Mesothelial cell of epicardium (in vitro differentiated cells): Measurements from ENCODE around the gene FAM78A. TPM values are rescaled to one million over a fixed set of nuclear protein-coding genes. Genes with fewer than 3 reads are reported as not detected.

Experiments
- DNase-seq, 2 experiments: peaks; one replicate each; pipeline ENCODE4 v3.0.0; 2021; ENCODE audit warnings: low spot score in 2 of 2; ENCODE audit not compliant: unreplicated experiment in 2 of 2
- H3K27ac Mint-ChIP-seq: 2 replicates; pipeline ENCODE4 v1.8.0; 2021; ENCODE audit warnings: mixed read lengths
- H3K27me3 Mint-ChIP-seq: 2 replicates; pipeline ENCODE4 v1.8.0; 2021; ENCODE audit warnings: low read depth, mixed read lengths
- H3K36me3 Mint-ChIP-seq: 2 replicates; pipeline ENCODE4 v1.8.0; 2021; ENCODE audit warnings: mixed read lengths
- H3K4me1 Mint-ChIP-seq: 2 replicates; pipeline ENCODE4 v1.8.0; 2021; ENCODE audit warnings: mixed read lengths
- H3K4me3 Mint-ChIP-seq: 2 replicates; pipeline ENCODE4 v1.8.0; 2021; ENCODE audit warnings: mild to moderate bottlenecking, moderate library complexity, mixed read lengths
- H3K9me3 Mint-ChIP-seq: 2 replicates; pipeline ENCODE4 v1.8.0; 2021; ENCODE audit warnings: mixed read lengths
- total RNA-seq: library from RNA; stranded (reverse); gene quantifications from 3 replicates; pipeline ENCODE4 v1.2.1, GENCODE V29; 2021
- TF ChIP-seq, protein P1 (sequence below): fragments of 200-600 bp; sonication (generic); IDR thresholded peaks from one replicate; pipeline ENCODE4 v1.5.0; 2021; ENCODE audit warnings: antibody characterized with exemption; ENCODE audit not compliant: unreplicated experiment

FAM78A gene
- total RNA-seq, 1 donor from 2014 or later = 0.80 TPM

GRCh38 chr9:131298816-131299215 is 22.5 kb upstream of the FAM78A start:
- no peaks in the 10 kb centered on the region for H3K9me3 Mint-ChIP-seq
- H3K27ac Mint-ChIP-seq = no peak overlapping the region
- no peaks in the 10 kb centered on the region for H3K36me3 Mint-ChIP-seq
- H3K27me3 Mint-ChIP-seq = no peaks in the 10 kb centered on the region
- no peak overlapping the region for H3K4me3 Mint-ChIP-seq
- DNase-seq = no peak
- TF ChIP-seq, protein P1, sequence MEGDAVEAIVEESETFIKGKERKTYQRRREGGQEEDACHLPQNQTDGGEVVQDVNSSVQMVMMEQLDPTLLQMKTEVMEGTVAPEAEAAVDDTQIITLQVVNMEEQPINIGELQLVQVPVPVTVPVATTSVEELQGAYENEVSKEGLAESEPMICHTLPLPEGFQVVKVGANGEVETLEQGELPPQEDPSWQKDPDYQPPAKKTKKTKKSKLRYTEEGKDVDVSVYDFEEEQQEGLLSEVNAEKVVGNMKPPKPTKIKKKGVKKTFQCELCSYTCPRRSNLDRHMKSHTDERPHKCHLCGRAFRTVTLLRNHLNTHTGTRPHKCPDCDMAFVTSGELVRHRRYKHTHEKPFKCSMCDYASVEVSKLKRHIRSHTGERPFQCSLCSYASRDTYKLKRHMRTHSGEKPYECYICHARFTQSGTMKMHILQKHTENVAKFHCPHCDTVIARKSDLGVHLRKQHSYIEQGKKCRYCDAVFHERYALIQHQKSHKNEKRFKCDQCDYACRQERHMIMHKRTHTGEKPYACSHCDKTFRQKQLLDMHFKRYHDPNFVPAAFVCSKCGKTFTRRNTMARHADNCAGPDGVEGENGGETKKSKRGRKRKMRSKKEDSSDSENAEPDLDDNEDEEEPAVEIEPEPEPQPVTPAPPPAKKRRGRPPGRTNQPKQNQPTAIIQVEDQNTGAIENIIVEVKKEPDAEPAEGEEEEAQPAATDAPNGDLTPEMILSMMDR = no peak
- no peaks in the 10 kb centered on the region for H3K4me1 Mint-ChIP-seq

DNA sequence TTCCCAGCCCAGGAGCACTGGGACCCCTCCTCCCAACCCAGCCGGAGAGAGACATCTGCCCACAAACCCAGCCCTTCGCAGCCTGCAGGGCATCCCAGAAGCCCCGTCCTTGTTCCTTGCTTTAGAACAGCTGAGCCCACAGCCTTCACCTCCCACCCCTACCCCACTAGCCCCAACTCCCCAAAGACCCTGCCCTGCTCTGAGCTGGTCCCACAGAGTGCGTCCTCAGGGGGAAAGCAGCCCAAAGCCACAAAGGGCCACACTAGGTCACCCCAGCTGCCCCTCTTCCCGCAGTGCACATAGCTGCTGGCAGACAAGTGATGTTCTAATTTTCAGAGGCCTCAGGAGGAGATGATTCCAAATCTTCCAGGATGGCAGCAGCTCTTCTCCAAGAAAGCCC is 22.0 kb upstream of the FAM78A start:
- DNase-seq = no peak
- Mint-ChIP-seq H3K27me3 (no peaks in the 10 kb centered on the region), H3K9me3 (no peaks in the 10 kb centered on the region), H3K4me1 (no peaks in the 10 kb centered on the region), H3K4me3 (no peak overlapping the region), H3K27ac (no peak overlapping the region), H3K36me3 (no peaks in the 10 kb centered on the region)
- TF ChIP-seq, protein P1 = no peak

GRCh38 chr9:131297903-131298302 is 21.6 kb upstream of the FAM78A start:
- Mint-ChIP-seq H3K27ac (no peak overlapping the region), H3K4me3 (no peak overlapping the region), H3K27me3 (no peaks in the 10 kb centered on the region), H3K4me1 (no peaks in the 10 kb centered on the region), H3K36me3 (no peaks in the 10 kb centered on the region), H3K9me3 (no peaks in the 10 kb centered on the region)
- no peak for DNase-seq
- TF ChIP-seq, protein P1 = no peak

- Mint-ChIP-seq H3K4me1 (no peaks in the 10 kb centered on the region), H3K27me3 (no peaks in the 10 kb centered on the region), H3K9me3 (no peaks in the 10 kb centered on the region), H3K27ac (no peak overlapping the region), H3K4me3 (no peak overlapping the region), H3K36me3 (no peaks in the 10 kb centered on the region)
- no peak for DNase-seq
- TF ChIP-seq, protein P1 = no peak
Observed at GRCh38 chr9:131296906-131297500, 20.7 kb upstream of the FAM78A start.

GRCh38 chr9:131296460-131296859 is 20.1 kb upstream of the FAM78A start:
- Mint-ChIP-seq H3K4me1 (no peaks in the 10 kb centered on the region), H3K4me3 (no peak overlapping the region), H3K27me3 (no peaks in the 10 kb centered on the region), H3K27ac (no peak overlapping the region), H3K9me3 (no peaks in the 10 kb centered on the region), H3K36me3 (no peaks in the 10 kb centered on the region)
- TF ChIP-seq, protein P1 = no peak
- DNase-seq = no peak

- Mint-ChIP-seq H3K4me1 (no peaks in the 10 kb centered on the region), H3K4me3 (no peak overlapping the region), H3K9me3 (no peaks in the 10 kb centered on the region), H3K36me3 (no peaks in the 10 kb centered on the region), H3K27ac (no peak overlapping the region), H3K27me3 (no peaks in the 10 kb centered on the region)
- TF ChIP-seq, protein P1 = no peak
- no peak for DNase-seq
Observed at GRCh38 chr9:131292937-131293336, 16.6 kb upstream of the FAM78A start.
